DND-41 (cell line): Measurements from ENCODE around the gene PHC2.

Experiments used
- ATAC-seq: fragments of 200-7000 bp; cut with Tn5 transposase; 3 replicates; pipeline ENCODE4 v1.9.1; 2021; ENCODE audit warnings: low read depth; ENCODE audit not compliant: insufficient read depth
- DNase-seq: peaks from one replicate; pipeline ENCODE4 v3.0.0-alpha.2; 2020
- H2AFZ ChIP-seq: 2 replicates; pipeline ENCODE4 v1.6.0; 2012; ENCODE audit warnings: low read depth, low read length
- H3K27ac ChIP-seq: 2 replicates; pipeline ENCODE4 v1.5.1; 2012; ENCODE audit warnings: low read length, inconsistent platforms
- H3K27me3 ChIP-seq: fragments of 200-600 bp; sonication (generic); 2 replicates; pipeline ENCODE4 v1.6.0; 2012; ENCODE audit warnings: low read length, mild to moderate bottlenecking, inconsistent platforms; ENCODE audit not compliant: insufficient read depth, poor library complexity
- H3K36me3 ChIP-seq: 2 replicates; pipeline ENCODE4 v1.5.1; 2012; ENCODE audit warnings: low read length, inconsistent platforms; ENCODE audit not compliant: insufficient read depth
- H3K4me1 ChIP-seq: 2 replicates; pipeline ENCODE4 v1.5.1; 2012; ENCODE audit warnings: mild to moderate bottlenecking, low read length; ENCODE audit not compliant: insufficient read depth
- H3K4me2 ChIP-seq: 2 replicates; pipeline ENCODE4 v1.6.0; 2012; ENCODE audit warnings: mild to moderate bottlenecking, moderate library complexity, low read length, inconsistent platforms; ENCODE audit not compliant: insufficient read depth
- H3K4me3 ChIP-seq, 2 experiments: fragments of 200-600 bp in 1 of 2; shearing (Covaris generic) in 1 of 2; 2 replicates each; pipeline ENCODE4 v1.5.1; 2012 to 2016; ENCODE audit warnings: inconsistent platforms in 2 of 2, low read length in 2 of 2, mild to moderate bottlenecking in 2 of 2, low read depth in 1 of 2, moderate library complexity in 1 of 2
- H3K79me2 ChIP-seq: 2 replicates; pipeline ENCODE4 v1.6.0; 2012; ENCODE audit warnings: low read length, inconsistent platforms; ENCODE audit not compliant: insufficient read depth
- H3K9ac ChIP-seq: 2 replicates; pipeline ENCODE4 v1.6.0; 2012; ENCODE audit warnings: low read depth, mild to moderate bottlenecking, inconsistent platforms, low read length, moderate library complexity
- H3K9me3 ChIP-seq: 2 replicates; pipeline ENCODE4 v1.5.1; 2012; ENCODE audit warnings: low read length, moderate library complexity, mild to moderate bottlenecking, inconsistent platforms; ENCODE audit not compliant: insufficient read depth, severe bottlenecking
- H4K20me1 ChIP-seq: 2 replicates; pipeline ENCODE4 v1.6.0; 2012; ENCODE audit warnings: low read length; ENCODE audit not compliant: insufficient read depth
- CTCF ChIP-seq: IDR thresholded peaks from 2 replicates; pipeline ENCODE4 v1.5.1; 2012; ENCODE audit warnings: borderline replicate concordance, low read length, moderate library complexity, mild to moderate bottlenecking; ENCODE audit not compliant: poor library complexity, severe bottlenecking; ENCODE audit errors: extremely low read depth
- EZH2 ChIP-seq: IDR thresholded peaks from 3 replicates; pipeline ENCODE4 v1.6.1; 2012; ENCODE audit warnings: borderline replicate concordance, low read depth, mild to moderate bottlenecking, moderate library complexity, low read length, inconsistent platforms; ENCODE audit not compliant: severe bottlenecking

The PHC2 gene

DNA sequence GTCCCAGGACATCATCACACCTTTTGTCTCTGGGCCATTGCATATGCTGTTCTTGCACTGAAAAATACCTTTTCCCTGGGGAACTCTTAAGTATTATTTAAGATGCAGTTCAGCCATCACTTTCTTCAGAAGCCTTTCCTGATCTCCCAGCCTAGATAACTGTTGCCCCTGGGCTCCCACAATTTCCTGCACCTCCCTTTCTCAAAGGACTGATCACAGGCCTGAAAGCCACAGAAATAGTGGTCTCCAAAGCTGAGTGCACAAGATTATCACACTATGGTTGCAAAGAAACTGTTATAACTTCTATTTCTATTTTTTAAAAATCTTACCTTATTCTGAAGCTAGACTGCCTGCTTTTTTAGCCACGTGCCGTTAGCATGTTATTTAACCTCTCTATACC is 38.8 kb upstream of the PHC2 start:
- H3K4me3 ChIP-seq, result no peak overlapping the region
- ATAC-seq (no peak), DNase-seq (no peak)
- TF ChIP-seq EZH2, result no peak
- no peak for TF ChIP-seq CTCF
- peaks cover 33% of the 10 kb centered on the region for H3K4me1 ChIP-seq
- H4K20me1 ChIP-seq, result no peaks in the 10 kb centered on the region
- H3K27me3 ChIP-seq, result peaks cover 4% of the 10 kb centered on the region
- H3K27ac ChIP-seq, result no peak overlapping the region
- peaks cover 8% of the 10 kb centered on the region; the same call in 1 of the 2 replicates for H3K79me2 ChIP-seq
- H3K4me2 ChIP-seq, result no peak overlapping the region
- H3K9ac ChIP-seq, result no peak overlapping the region
- H3K36me3 ChIP-seq, result no peaks in the 10 kb centered on the region
- no peak overlapping the region for H2AFZ ChIP-seq
- H3K9me3 ChIP-seq, result no peaks in the 10 kb centered on the region

DNA sequence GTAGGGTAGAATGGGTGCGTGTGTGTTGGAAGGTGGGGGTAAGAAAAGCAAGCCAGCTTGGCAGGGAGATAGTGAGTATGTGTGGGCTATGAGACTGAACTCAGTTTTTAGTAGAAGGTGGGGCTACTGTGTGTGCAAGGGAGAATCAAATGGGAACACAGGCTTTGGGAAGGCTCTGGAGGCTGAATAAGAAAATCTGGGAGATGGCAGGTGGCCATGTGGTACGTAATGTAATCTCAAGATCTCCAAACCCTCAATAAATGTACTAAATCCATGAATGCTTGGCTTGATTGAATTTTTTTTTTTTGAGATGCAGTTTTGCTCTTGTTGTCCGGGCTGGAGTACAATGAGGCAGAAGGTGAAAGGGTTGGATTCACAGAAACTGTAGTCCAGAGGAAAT is 38.1 kb upstream of the PHC2 start:
- peaks cover 7% of the 10 kb centered on the region for H3K27me3 ChIP-seq
- TF ChIP-seq EZH2 (no peak), CTCF (no peak)
- no peak for ATAC-seq

DNA sequence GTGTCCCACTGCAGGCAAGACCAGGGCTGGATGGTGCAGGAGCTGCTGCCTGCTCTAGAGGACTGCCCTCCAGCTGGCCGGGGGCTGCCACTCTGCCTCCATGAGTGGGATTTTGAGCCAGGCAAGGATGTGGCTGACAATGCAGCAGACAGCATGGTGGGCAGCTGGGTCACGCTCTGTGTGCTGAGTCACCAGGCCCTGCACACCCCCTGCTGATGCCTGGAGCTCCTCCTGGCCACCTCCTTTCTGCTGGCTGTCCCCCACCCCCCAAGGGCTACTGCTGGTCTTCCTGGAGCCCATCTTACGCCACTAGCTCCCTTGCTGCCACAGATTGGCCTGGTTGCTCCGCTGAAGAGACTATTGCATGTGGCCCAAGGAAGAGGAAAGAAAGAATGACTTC is 37.6 kb upstream of the PHC2 start:
- Histone ChIP-seq H4K20me1 (no peaks in the 10 kb centered on the region), H3K4me1 (peaks cover 28% of the 10 kb centered on the region), H3K27ac (no peak overlapping the region), H3K9me3 (no peaks in the 10 kb centered on the region), H2AFZ (no peak overlapping the region), H3K27me3 (peaks cover 7% of the 10 kb centered on the region), H3K4me2 (no peak overlapping the region), H3K9ac (no peak overlapping the region), H3K4me3 (no peak overlapping the region), H3K79me2 (peaks cover under 1% of the 10 kb centered on the region; the same call in 1 of the 2 replicates), H3K36me3 (no peaks in the 10 kb centered on the region)
- ATAC-seq, result no peak
- TF ChIP-seq EZH2 (no peak), CTCF (no peak)
- DNase-seq, result no peak

More for the DNA sequence above, 38.1 kb upstream of the PHC2 start:
- Histone ChIP-seq H3K9ac (no peak overlapping the region), H3K79me2 (peaks cover 5% of the 10 kb centered on the region; the same call in 1 of the 2 replicates), H3K4me2 (no peak overlapping the region), H3K36me3 (no peaks in the 10 kb centered on the region), H4K20me1 (no peaks in the 10 kb centered on the region), H3K27ac (no peak overlapping the region), H3K4me1 (peaks cover 32% of the 10 kb centered on the region), H2AFZ (no peak overlapping the region), H3K4me3 (no peak overlapping the region), H3K9me3 (no peaks in the 10 kb centered on the region)
- no peak for DNase-seq

- ATAC-seq (no peak), DNase-seq (no peak)
- Histone ChIP-seq H3K4me2 (no peak overlapping the region), H3K27me3 (peaks cover 7% of the 10 kb centered on the region), H3K4me3 (no peak overlapping the region), H3K4me1 (peaks cover 22% of the 10 kb centered on the region), H3K9ac (no peak overlapping the region), H3K36me3 (no peaks in the 10 kb centered on the region), H3K27ac (no peak overlapping the region), H4K20me1 (no peaks in the 10 kb centered on the region), H2AFZ (no peak overlapping the region), H3K79me2 (no peaks in the 10 kb centered on the region), H3K9me3 (no peaks in the 10 kb centered on the region)
- no peak for TF ChIP-seq CTCF
- no peak for TF ChIP-seq EZH2
These were observed 37.1 kb upstream of the PHC2 start for GRCh38 chr1:33468011-33468410.
